OCI-LY7 (cell line): Measurements from ENCODE around the gene SLC44A5.

Experiments used
- EZH2phosphoT487 ChIP-seq: fragments of 200-600 bp; sonication (generic); IDR thresholded peaks from 2 replicates; pipeline ENCODE4 v1.6.1; 2018; ENCODE audit warnings: low read depth, borderline replicate concordance, mild to moderate bottlenecking, mixed run types, antibody characterized with exemption, low read length, moderate library complexity, mixed read lengths
- TF ChIP-seq, protein P1 (sequence below): fragments of 200-600 bp; sonication (generic); conservative IDR thresholded peaks from 2 replicates; pipeline ENCODE4 v1.5.1; 2014; ENCODE audit warnings: mild to moderate bottlenecking, antibody characterized with exemption, low read length, moderate library complexity, mixed read lengths

- TF ChIP-seq, protein P1, sequence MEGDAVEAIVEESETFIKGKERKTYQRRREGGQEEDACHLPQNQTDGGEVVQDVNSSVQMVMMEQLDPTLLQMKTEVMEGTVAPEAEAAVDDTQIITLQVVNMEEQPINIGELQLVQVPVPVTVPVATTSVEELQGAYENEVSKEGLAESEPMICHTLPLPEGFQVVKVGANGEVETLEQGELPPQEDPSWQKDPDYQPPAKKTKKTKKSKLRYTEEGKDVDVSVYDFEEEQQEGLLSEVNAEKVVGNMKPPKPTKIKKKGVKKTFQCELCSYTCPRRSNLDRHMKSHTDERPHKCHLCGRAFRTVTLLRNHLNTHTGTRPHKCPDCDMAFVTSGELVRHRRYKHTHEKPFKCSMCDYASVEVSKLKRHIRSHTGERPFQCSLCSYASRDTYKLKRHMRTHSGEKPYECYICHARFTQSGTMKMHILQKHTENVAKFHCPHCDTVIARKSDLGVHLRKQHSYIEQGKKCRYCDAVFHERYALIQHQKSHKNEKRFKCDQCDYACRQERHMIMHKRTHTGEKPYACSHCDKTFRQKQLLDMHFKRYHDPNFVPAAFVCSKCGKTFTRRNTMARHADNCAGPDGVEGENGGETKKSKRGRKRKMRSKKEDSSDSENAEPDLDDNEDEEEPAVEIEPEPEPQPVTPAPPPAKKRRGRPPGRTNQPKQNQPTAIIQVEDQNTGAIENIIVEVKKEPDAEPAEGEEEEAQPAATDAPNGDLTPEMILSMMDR, result no peak
- no peak for TF ChIP-seq EZH2phosphoT487
Observed at GRCh38 chr1:75211648-75212047, 399.3 kb downstream of the SLC44A5 start.
